ENCODE results near the gene SMC1B.

GRCh38 chr22:45407793-45408192, 5.6 kb downstream of the SMC1B start:
- TF ChIP-seq POLR2A (IDR thresholded peaks at IDR 0.05; ENCODE audit: low read depth, low read length) (no peak), POLR2AphosphoS5 (IDR thresholded peaks at IDR 0.05; ENCODE audit: low read depth, low read length) (no peak), TAF1 (IDR thresholded peaks at IDR 0.05; ENCODE audit: low read depth, low read length) (no peak), SPI1 (IDR thresholded peaks at IDR 0.05; ENCODE audit: low read depth, low read length) (no peak), PAX5 (IDR thresholded peaks at IDR 0.05; ENCODE audit: insufficient read depth, low read length, severe bottlenecking) (no peak), POU2F2 (IDR thresholded peaks at IDR 0.05; ENCODE audit: low read depth, low read length) (no peak)
